Measurements from ENCODE around the gene CDK6. TPM values are rescaled to one million over a fixed set of nuclear protein-coding genes. Genes with fewer than 3 reads are reported as not detected.

CDK6 gene
- total and polyA plus RNA-seq, 10 of the 15 experiments (the other 5 are each of a cell fraction or from before 2014, with no cell fraction given) = 8.0 to 118 (median 45.8) TPM

- in situ Hi-C loops (cut with MboI) = no loop called here
These were observed 47.8 kb upstream of the CDK6 start for GRCh38 chr7:92884218-92884617.

GRCh38 chr7:92882760-92883159 lies 46.4 kb upstream of the CDK6 start:
- Histone ChIP-seq H4K20me1 (ENCODE audit: control insufficient read depth, insufficient read depth) (no peaks in the 10 kb centered on the region), H3K9me3 (replicated peaks; ENCODE audit: control insufficient read depth, insufficient read depth, low read length) (no peaks in the 10 kb centered on the region; the same call in 1 of the 3 replicates), H3K36me3 (ENCODE audit: control insufficient read depth in 2 of 2, insufficient read depth in 2 of 2, low read length in 1 of 2) (no peaks in the 10 kb centered on the region), H3K27ac (ENCODE audit: control insufficient read depth, insufficient read depth) (no peak overlapping the region), H3K4me1 (ENCODE audit: control insufficient read depth, insufficient read depth, low read length) (no peaks in the 10 kb centered on the region), H3K4me3 (no peak overlapping the region), H3K9ac (ENCODE audit: control insufficient read depth, insufficient read depth, low read length) (no peak overlapping the region), H3K79me2 (ENCODE audit: control insufficient read depth, insufficient read depth, low read length) (no peaks in the 10 kb centered on the region), H3K4me2 (ENCODE audit: control insufficient read depth, insufficient read depth) (no peak overlapping the region), H3K27me3 (replicated peaks in 1 of 2; ENCODE audit: control insufficient read depth in 2 of 2, insufficient read depth in 2 of 2, low read length in 1 of 2) (no peaks in the 10 kb centered on the region), H2AFZ (ENCODE audit: control insufficient read depth, low read depth, low read length) (no peak overlapping the region)
- no TSS peak for BruUV-seq (replicated peaks)
- DNase-seq (ENCODE audit: low read depth, low spot score) (no peak), ATAC-seq (no peak), FAIRE-seq (no peak)
- ChIA-PET POLR2A (no interaction called here), SMC1A (ENCODE audit: uncharacterized antibody, unreplicated experiment) (no interaction called here), RAD21 (ENCODE audit: unreplicated experiment) (no interaction called here), CTCF (no interaction called here)
- WGBS (ENCODE audit: insufficient coverage, insufficient replicate concordance, low lambda C conversion rate, missing lambda C conversion rate) = 68% methylated on average over 1 of the region's 1 CpG
- no peak for TF ChIP-seq ESRRA (IDR thresholded peaks at IDR 0.05; ENCODE audit: low read length)
- TF ChIP-seq PKNOX1 (IDR thresholded peaks at IDR 0.05) = no peak
- no peak for TF ChIP-seq BRCA1 (IDR thresholded peaks at IDR 0.05; ENCODE audit: low read depth, low read length)
- no peak for TF ChIP-seq ZBTB33 (IDR thresholded peaks at IDR 0.05)
- in situ Hi-C loops (cut with MboI) = no loop called here
- intact Hi-C loops (cut with micrococcal nuclease; ENCODE audit: unreplicated experiment) = loop anchor here (5.0 kb wide), 1 partner anchor 260 kb away; no protein-coding TSS in a partner anchor

More at GRCh38 chr7:92884218-92884617, 47.8 kb upstream of the CDK6 start:
- no peak for TF ChIP-seq ZNF274 (IDR thresholded peaks at IDR 0.05; ENCODE audit: insufficient read depth, insufficient read length)
- TF ChIP-seq JUNB (IDR thresholded peaks at IDR 0.05) = peak; percentile 61
- peak; percentile 42; the same call in 1 of the 2 replicates for TF ChIP-seq SPI1 (IDR thresholded peaks at IDR 0.05; ENCODE audit: borderline replicate concordance, insufficient read depth, low read depth, low read length)
- ChIA-PET RAD21 (ENCODE audit: unreplicated experiment) (no interaction called here), CTCF (interaction anchor here (0.7 kb wide), 1 partner anchor 164 kb away, joined by 4 read pairs; no protein-coding TSS in a partner anchor), POLR2A (no interaction called here), SMC1A (ENCODE audit: uncharacterized antibody, unreplicated experiment) (no interaction called here)
- Histone ChIP-seq H3K4me2 (ENCODE audit: control insufficient read depth, insufficient read depth) (no peak overlapping the region), H3K79me2 (ENCODE audit: control insufficient read depth, insufficient read depth, low read length) (no peaks in the 10 kb centered on the region), H2AFZ (ENCODE audit: control insufficient read depth, low read depth, low read length) (no peak overlapping the region), H3K36me3 (ENCODE audit: control insufficient read depth in 2 of 2, insufficient read depth in 2 of 2, low read length in 1 of 2) (no peaks in the 10 kb centered on the region), H3K4me3 (no peak overlapping the region), H3K4me1 (ENCODE audit: control insufficient read depth, insufficient read depth, low read length) (no peaks in the 10 kb centered on the region), H4K20me1 (ENCODE audit: control insufficient read depth, insufficient read depth) (no peaks in the 10 kb centered on the region), H3K9ac (ENCODE audit: control insufficient read depth, insufficient read depth, low read length) (no peak overlapping the region), H3K27me3 (replicated peaks in 1 of 2; ENCODE audit: control insufficient read depth in 2 of 2, insufficient read depth in 2 of 2, low read length in 1 of 2) (no peaks in the 10 kb centered on the region), H3K9me3 (replicated peaks; ENCODE audit: control insufficient read depth, insufficient read depth, low read length) (no peaks in the 10 kb centered on the region; the same call in 1 of the 3 replicates), H3K27ac (ENCODE audit: control insufficient read depth, insufficient read depth) (no peak overlapping the region)
- no peak for DNase-seq (ENCODE audit: low read depth, low spot score)
- ATAC-seq = peak; percentile 74
- no peak for FAIRE-seq
- intact Hi-C loops (cut with micrococcal nuclease; ENCODE audit: unreplicated experiment) = loop anchor here (5.0 kb wide), 1 partner anchor 262 kb away; no protein-coding TSS in a partner anchor
- no TSS peak for BruUV-seq (replicated peaks)

Data from GM12878 (cell line).